Lower leg skin (tissue), 3 donors: ENCODE data around the gene OR4D1.

Experiments used
- POLR2A ChIP-seq, 2 donors: fragments of 450-650 bp; IDR thresholded peaks; one replicate each; pipeline ENCODE4 v1.6.1; 2016 to 2017; ENCODE audit warnings: antibody characterized with exemption in 2 of 2, mild to moderate bottlenecking in 1 of 2, moderate library complexity in 1 of 2
- TF ChIP-seq, protein P1 (sequence below), 3 donors: fragments of 450-650 bp; IDR thresholded peaks; one replicate each; pipeline ENCODE4 v1.5.1; 2016; ENCODE audit warnings: antibody characterized with exemption in 3 of 3, mild to moderate bottlenecking in 3 of 3, moderate library complexity in 2 of 3

DNA sequence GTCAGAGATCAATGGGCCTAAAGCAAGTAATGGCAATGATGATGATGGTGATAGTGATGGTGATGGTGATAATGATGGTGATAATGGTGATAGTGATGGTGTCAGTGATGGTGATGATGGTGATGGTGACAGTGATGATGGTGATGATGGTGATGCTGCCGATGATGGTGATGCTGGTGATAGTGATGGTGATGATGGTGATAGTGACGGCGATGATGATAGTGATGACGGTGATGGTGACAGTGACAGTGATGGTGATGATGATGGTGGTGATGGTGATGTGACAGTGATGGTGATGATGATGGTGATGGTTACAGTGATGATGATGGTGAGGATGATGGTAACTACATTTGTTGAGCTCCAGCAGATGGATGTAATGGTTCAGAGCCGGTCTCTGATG lies 30.8 kb upstream of the OR4D1 start:
- TF ChIP-seq, protein P1, sequence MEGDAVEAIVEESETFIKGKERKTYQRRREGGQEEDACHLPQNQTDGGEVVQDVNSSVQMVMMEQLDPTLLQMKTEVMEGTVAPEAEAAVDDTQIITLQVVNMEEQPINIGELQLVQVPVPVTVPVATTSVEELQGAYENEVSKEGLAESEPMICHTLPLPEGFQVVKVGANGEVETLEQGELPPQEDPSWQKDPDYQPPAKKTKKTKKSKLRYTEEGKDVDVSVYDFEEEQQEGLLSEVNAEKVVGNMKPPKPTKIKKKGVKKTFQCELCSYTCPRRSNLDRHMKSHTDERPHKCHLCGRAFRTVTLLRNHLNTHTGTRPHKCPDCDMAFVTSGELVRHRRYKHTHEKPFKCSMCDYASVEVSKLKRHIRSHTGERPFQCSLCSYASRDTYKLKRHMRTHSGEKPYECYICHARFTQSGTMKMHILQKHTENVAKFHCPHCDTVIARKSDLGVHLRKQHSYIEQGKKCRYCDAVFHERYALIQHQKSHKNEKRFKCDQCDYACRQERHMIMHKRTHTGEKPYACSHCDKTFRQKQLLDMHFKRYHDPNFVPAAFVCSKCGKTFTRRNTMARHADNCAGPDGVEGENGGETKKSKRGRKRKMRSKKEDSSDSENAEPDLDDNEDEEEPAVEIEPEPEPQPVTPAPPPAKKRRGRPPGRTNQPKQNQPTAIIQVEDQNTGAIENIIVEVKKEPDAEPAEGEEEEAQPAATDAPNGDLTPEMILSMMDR (IDR thresholded peaks at IDR 0.05): peak in 1 of 3 donors; percentile 21
- TF ChIP-seq POLR2A (IDR thresholded peaks at IDR 0.05): no peak
